Fibroblast of lung (primary cell): Measurements from ENCODE around the gene NABP1. TPM values are rescaled to one million over a fixed set of nuclear protein-coding genes. Genes with fewer than 3 reads are reported as not detected.

Experiments
- DNase-seq, 2 donors: peaks; one replicate each; pipeline versions ENCODE4 v3.0.0 to v3.0.0-alpha.2; 2010; ENCODE audit warnings: low read depth in 2 of 2
- H2AFZ ChIP-seq: 2 replicates; pipeline ENCODE4 v1.5.1; 2012; ENCODE audit warnings: low read length, control low read depth, inconsistent platforms
- H3K27ac ChIP-seq: 2 replicates; pipeline ENCODE4 v1.5.1; 2011; ENCODE audit warnings: low read length, control low read depth; ENCODE audit not compliant: insufficient read depth
- H3K27me3 ChIP-seq: 2 replicates; pipeline ENCODE4 v1.5.1; 2011; ENCODE audit warnings: mild to moderate bottlenecking, low read length; ENCODE audit not compliant: control insufficient read depth, insufficient read depth
- H3K36me3 ChIP-seq: 2 replicates; pipeline ENCODE4 v1.5.1; 2011; ENCODE audit warnings: low read length; ENCODE audit not compliant: control insufficient read depth, insufficient read depth
- H3K4me1 ChIP-seq: 2 replicates; pipeline ENCODE4 v1.5.1; 2011; ENCODE audit warnings: low read length; ENCODE audit not compliant: control insufficient read depth, insufficient read depth; ENCODE audit errors: extremely low read depth
- H3K4me2 ChIP-seq: 2 replicates; pipeline ENCODE4 v1.5.1; 2011; ENCODE audit warnings: low read length, control low read depth; ENCODE audit not compliant: insufficient read depth; ENCODE audit errors: extremely low read depth
- H3K4me3 ChIP-seq, 4 experiments: fragments of 200-600 bp in 1 of 4; sonication (generic) in 1 of 4; replicated peaks in 1 of 4; 2 replicates each; pipeline ENCODE4 v1.5.1; 2011 to 2016; ENCODE audit warnings: low read length in 4 of 4, low read depth in 3 of 4, mild to moderate bottlenecking in 3 of 4, control low read depth in 2 of 4, inconsistent platforms in 1 of 4, mixed read lengths in 1 of 4; ENCODE audit not compliant: insufficient read depth in 1 of 4; ENCODE audit errors: control extremely low read depth in 1 of 4
- H3K79me2 ChIP-seq: 2 replicates; pipeline ENCODE4 v1.5.1; 2012; ENCODE audit warnings: mild to moderate bottlenecking, low read length, inconsistent platforms; ENCODE audit not compliant: control insufficient read depth, insufficient read depth
- H3K9ac ChIP-seq: 2 replicates; pipeline ENCODE4 v1.5.1; 2011; ENCODE audit warnings: mild to moderate bottlenecking, low read length, control low read depth; ENCODE audit not compliant: insufficient read depth
- H3K9me3 ChIP-seq: 2 replicates; pipeline ENCODE4 v1.5.1; 2012; ENCODE audit warnings: low read depth, low read length; ENCODE audit not compliant: control insufficient read depth, insufficient read depth
- H4K20me1 ChIP-seq: 2 replicates; pipeline ENCODE4 v1.5.1; 2011; ENCODE audit warnings: low read length; ENCODE audit not compliant: control insufficient read depth, insufficient read depth; ENCODE audit errors: extremely low read depth
- EZH2 ChIP-seq: IDR thresholded peaks from 2 replicates; pipeline ENCODE4 v1.5.1; 2012; ENCODE audit warnings: low read length, control low read depth, mild to moderate bottlenecking; ENCODE audit errors: missing control alignments
- polyA plus RNA-seq, 2 donors: library from polyadenylated mRNA; depleted of rRNA in 1 of 2; stranded (reverse) in 1 of 2; unstranded in 1 of 2; fragments of >200 nt; gene quantifications; 2 replicates each; pipeline ENCODE4 v1.2.1, GENCODE V29; 2011 to 2012; ENCODE audit warnings: missing spikeins in 1 of 2
- total RNA-seq: library from RNA; depleted of rRNA; stranded (reverse); fragments of >200 nt; gene quantifications from 2 replicates; pipeline ENCODE4 v1.2.1, GENCODE V29; 2014
- TF ChIP-seq, protein P1 (sequence below), 2 donors: IDR thresholded peaks in 1 of 2; conservative IDR thresholded peaks in 1 of 2; 1 replicate in 1 of 2; 2 replicates in 1 of 2; pipeline ENCODE4 v1.5.1; 2011 to 2012; ENCODE audit warnings: low read length in 2 of 2, control low read depth in 1 of 2, inconsistent platforms in 1 of 2, low read depth in 1 of 2, mild to moderate bottlenecking in 1 of 2

NABP1 gene
- total and polyA plus RNA-seq, 2 donors (not counting 1 experiment from before 2014, with no cell fraction given), result 117 to 123 TPM

DNA sequence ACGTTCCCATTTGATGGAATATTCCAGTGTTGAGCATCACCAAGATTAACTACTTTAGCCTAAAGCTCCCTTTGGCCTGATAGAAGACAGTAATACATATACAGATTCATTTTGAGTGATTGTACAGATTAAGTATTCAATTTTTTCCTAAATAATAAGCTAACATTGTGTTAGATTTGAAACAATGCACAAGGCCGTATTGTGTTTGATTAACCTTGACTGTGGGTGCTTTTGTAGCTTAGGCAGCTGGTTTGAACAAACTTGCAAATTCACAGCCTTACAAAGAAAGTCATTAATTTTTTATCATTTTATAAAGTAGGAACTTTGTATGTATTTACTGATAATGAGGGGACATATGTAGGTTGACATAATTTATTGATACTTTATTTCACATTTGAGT, 29.6 kb downstream of the NABP1 start:
- peaks cover 7% of the 10 kb centered on the region for H3K4me1 ChIP-seq
- no peaks in the 10 kb centered on the region for H3K79me2 ChIP-seq
- no peak overlapping the region for H3K9ac ChIP-seq
- no peak for DNase-seq
- H3K9me3 ChIP-seq, result no peaks in the 10 kb centered on the region
- no peak overlapping the region for H3K27ac ChIP-seq
- H3K36me3 ChIP-seq, result no peaks in the 10 kb centered on the region
- H3K27me3 ChIP-seq, result no peaks in the 10 kb centered on the region
- H3K4me3 ChIP-seq, result no peak overlapping the region
- H3K4me2 ChIP-seq, result no peak overlapping the region
- TF ChIP-seq EZH2, result no peak
- TF ChIP-seq, protein P1, sequence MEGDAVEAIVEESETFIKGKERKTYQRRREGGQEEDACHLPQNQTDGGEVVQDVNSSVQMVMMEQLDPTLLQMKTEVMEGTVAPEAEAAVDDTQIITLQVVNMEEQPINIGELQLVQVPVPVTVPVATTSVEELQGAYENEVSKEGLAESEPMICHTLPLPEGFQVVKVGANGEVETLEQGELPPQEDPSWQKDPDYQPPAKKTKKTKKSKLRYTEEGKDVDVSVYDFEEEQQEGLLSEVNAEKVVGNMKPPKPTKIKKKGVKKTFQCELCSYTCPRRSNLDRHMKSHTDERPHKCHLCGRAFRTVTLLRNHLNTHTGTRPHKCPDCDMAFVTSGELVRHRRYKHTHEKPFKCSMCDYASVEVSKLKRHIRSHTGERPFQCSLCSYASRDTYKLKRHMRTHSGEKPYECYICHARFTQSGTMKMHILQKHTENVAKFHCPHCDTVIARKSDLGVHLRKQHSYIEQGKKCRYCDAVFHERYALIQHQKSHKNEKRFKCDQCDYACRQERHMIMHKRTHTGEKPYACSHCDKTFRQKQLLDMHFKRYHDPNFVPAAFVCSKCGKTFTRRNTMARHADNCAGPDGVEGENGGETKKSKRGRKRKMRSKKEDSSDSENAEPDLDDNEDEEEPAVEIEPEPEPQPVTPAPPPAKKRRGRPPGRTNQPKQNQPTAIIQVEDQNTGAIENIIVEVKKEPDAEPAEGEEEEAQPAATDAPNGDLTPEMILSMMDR (conservative IDR thresholded peaks at IDR 0.05 in 1 of 2, IDR thresholded peaks at IDR 0.05 in 1 of 2; ENCODE audit: low read depth in 1 of 2, low read length in 2 of 2), result no peak
- no peak overlapping the region for H2AFZ ChIP-seq
- H4K20me1 ChIP-seq, result no peaks in the 10 kb centered on the region

DNA sequence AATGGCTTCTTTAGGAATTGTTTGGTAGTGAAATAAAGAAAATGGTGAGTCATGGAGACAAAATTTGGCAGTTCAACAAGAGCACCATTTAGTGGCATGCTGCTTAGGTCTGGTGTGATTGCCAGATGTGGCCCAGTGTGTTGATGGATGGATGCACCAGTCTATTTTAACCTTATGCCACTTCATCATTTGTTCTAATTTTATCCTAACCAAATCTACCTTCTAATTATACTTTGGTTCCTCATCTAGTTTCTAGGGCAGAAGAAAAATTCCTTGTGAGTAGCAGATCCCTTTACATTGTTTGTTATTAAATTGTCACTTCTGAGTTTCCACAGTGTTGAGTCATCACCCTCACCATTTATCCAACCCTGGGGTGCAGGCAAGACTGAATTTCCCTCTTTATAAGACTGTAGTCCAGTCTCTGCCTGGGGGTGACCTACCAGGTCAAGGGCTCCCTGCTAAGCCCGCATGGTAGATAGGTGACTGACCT, 32.5 kb downstream of the NABP1 start:
- Histone ChIP-seq H3K79me2 (no peaks in the 10 kb centered on the region), H3K27ac (no peak overlapping the region), H3K9ac (no peak overlapping the region), H3K4me3 (no peak overlapping the region), H3K27me3 (no peaks in the 10 kb centered on the region), H3K36me3 (no peaks in the 10 kb centered on the region), H2AFZ (no peak overlapping the region), H3K9me3 (no peaks in the 10 kb centered on the region), H3K4me2 (no peak overlapping the region), H4K20me1 (no peaks in the 10 kb centered on the region), H3K4me1 (peaks cover 7% of the 10 kb centered on the region)
- DNase-seq, result peak; percentile 93
- no peak for TF ChIP-seq EZH2
- TF ChIP-seq, protein P1 (conservative IDR thresholded peaks at IDR 0.05 in 1 of 2, IDR thresholded peaks at IDR 0.05 in 1 of 2; ENCODE audit: low read depth in 1 of 2, low read length in 2 of 2), result no peak

DNA sequence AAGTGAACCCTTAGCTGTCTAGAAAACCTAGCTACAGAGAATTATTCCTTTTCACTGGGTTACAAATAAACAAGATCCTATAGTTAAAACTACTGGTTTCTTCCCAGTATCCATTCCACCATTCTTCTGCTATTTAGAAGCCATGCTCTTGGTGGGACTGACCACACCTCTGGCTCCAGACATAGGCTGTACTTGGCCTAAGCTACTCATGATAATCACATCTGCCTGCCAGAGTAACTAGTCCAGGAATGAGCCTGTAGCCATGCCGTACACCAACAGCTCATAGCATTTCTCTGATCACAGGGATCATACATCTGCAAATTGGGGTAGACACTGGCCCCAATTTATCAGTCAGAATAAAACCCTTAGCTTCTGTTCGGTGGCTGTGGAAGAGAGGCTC, 33.7 kb downstream of the NABP1 start:
- Histone ChIP-seq H3K27me3 (no peaks in the 10 kb centered on the region), H4K20me1 (no peaks in the 10 kb centered on the region), H2AFZ (no peak overlapping the region), H3K4me1 (peaks cover 7% of the 10 kb centered on the region), H3K9ac (no peak overlapping the region), H3K4me3 (no peak overlapping the region), H3K9me3 (no peaks in the 10 kb centered on the region), H3K27ac (no peak overlapping the region), H3K4me2 (no peak overlapping the region), H3K36me3 (no peaks in the 10 kb centered on the region), H3K79me2 (no peaks in the 10 kb centered on the region)
- DNase-seq, result no peak
- TF ChIP-seq, protein P1 (conservative IDR thresholded peaks at IDR 0.05 in 1 of 2, IDR thresholded peaks at IDR 0.05 in 1 of 2; ENCODE audit: low read depth in 1 of 2, low read length in 2 of 2), result no peak
- no peak for TF ChIP-seq EZH2
